Activated T-cell treated with anti-CD3 and anti-CD28 coated beads, Interleukin-2, amount 50 U/mL, for 24 hours (primary cell): ENCODE measurements around the gene CD80.
"Not testable (repeated sequence)": the region's sequence is repeated elsewhere in the genome, so short reads cannot be mapped to it uniquely, and the experiment has no call there.

Experiments used
- DNase-seq: peaks from one replicate; pipeline ENCODE4 v3.0.0-alpha.2; 2020
- H3K27ac Mint-ChIP-seq: 2 replicates; pipeline ENCODE4 v1.8.0; 2020; ENCODE audit warnings: mild to moderate bottlenecking, mixed read lengths
- H3K27me3 Mint-ChIP-seq: 2 replicates; pipeline ENCODE4 v1.8.0; 2020; ENCODE audit warnings: mixed read lengths
- H3K36me3 Mint-ChIP-seq: 2 replicates; pipeline ENCODE4 v1.8.0; 2020; ENCODE audit warnings: low read depth, mixed read lengths
- H3K4me1 Mint-ChIP-seq: 2 replicates; pipeline ENCODE4 v1.8.0; 2020; ENCODE audit warnings: low read depth, mixed read lengths
- H3K4me3 Mint-ChIP-seq: 2 replicates; pipeline ENCODE4 v1.8.0; 2020; ENCODE audit warnings: mild to moderate bottlenecking, moderate library complexity, mixed read lengths
- H3K9me3 Mint-ChIP-seq: 2 replicates; pipeline ENCODE4 v1.8.0; 2020; ENCODE audit warnings: mixed read lengths

CD80 gene

DNA sequence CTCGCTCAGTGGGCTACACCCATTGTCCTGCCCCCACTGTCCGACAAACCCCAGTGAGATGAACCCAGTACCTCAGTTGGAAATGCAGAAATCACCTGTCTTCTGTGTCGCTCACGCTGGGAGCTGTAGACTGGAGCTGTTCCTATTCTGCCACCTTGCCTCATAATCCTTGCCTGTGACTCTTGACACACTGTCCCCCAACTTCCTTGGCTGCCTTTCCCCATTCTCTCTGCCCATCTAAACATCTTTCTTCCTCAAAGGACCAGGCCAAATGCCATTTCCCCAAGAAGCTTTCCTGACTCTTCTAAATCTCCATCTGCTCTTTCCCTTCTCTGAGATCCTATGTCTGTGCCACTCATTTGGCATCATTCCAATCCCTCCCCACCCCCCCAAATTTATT lies 9.7 kb upstream of the CD80 start:
- Mint-ChIP-seq H3K4me1 (peaks cover 3% of the 10 kb centered on the region), H3K27me3 (peaks cover 30% of the 10 kb centered on the region), H3K9me3 (no peaks in the 10 kb centered on the region), H3K27ac (no peak overlapping the region), H3K36me3 (no peaks in the 10 kb centered on the region), H3K4me3 (no peak overlapping the region)
- no peak for DNase-seq

- H3K36me3 Mint-ChIP-seq, DNase-seq, H3K4me3 Mint-ChIP-seq, H3K27ac Mint-ChIP-seq, H3K9me3 Mint-ChIP-seq, H3K27me3 Mint-ChIP-seq: not testable (repeated sequence)
- peaks cover 21% of the 10 kb centered on the region for H3K4me1 Mint-ChIP-seq
These were observed 3.9 kb upstream of the CD80 start for GRCh38 chr3:119563334-119563733.

- Mint-ChIP-seq H3K4me1 (peaks cover 30% of the 10 kb centered on the region), H3K27ac (peak overlapping the region; percentile 93), H3K4me3 (peak overlapping the region; percentile 66), H3K27me3 (peaks cover 1% of the 10 kb centered on the region), H3K9me3 (peaks cover 2% of the 10 kb centered on the region), H3K36me3 (no peaks in the 10 kb centered on the region)
- DNase-seq, result peak; percentile 40
These were observed 3.0 kb upstream of the CD80 start for GRCh38 chr3:119562307-119562961.

- H3K27me3 Mint-ChIP-seq, result no peaks in the 10 kb centered on the region
- H3K36me3 Mint-ChIP-seq, result no peaks in the 10 kb centered on the region
- peaks cover 2% of the 10 kb centered on the region for H3K9me3 Mint-ChIP-seq
- H3K4me3 Mint-ChIP-seq, result no peak overlapping the region
- DNase-seq, result no peak
- no peak overlapping the region for H3K27ac Mint-ChIP-seq
- peaks cover 27% of the 10 kb centered on the region for H3K4me1 Mint-ChIP-seq
These were observed 746 bp upstream of the CD80 start for GRCh38 chr3:119560160-119560559.

DNA sequence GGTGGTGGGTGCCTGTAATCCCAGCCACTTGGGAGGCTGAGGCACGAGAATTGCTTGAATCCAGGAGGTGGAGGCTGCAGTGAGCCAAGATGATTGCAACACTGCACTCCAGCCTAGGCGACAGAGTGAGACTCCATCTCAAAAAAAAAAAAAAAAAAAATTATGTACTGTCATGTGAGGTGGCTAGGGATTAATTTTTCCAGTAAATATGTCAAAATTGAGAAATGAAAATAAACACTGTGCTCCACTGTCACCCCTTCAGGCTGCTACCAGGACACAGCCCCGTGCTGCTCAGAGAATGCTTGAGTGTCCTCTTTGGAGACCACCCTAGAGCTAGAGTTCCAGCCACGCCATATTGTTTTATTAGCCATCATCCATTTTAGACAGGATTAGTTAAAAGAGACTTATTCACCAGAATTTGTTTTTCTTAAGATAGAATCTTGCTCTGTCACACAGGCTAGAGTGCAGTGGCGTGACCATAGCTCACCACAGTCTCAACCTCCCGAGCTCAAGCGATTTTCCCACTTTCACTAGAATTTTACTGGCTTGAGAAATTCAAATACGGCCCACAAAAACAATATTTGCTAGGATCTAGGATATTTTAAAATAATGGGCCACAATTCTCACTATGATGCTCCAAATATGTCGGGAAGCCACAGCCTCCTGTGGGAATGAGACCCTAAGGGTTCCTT lies 642 bp downstream of the CD80 start:
- peak overlapping the region; percentile 23 for H3K27ac Mint-ChIP-seq
- peaks cover 27% of the 10 kb centered on the region for H3K4me1 Mint-ChIP-seq
- peak overlapping the region; percentile 60 for H3K4me3 Mint-ChIP-seq

DNA sequence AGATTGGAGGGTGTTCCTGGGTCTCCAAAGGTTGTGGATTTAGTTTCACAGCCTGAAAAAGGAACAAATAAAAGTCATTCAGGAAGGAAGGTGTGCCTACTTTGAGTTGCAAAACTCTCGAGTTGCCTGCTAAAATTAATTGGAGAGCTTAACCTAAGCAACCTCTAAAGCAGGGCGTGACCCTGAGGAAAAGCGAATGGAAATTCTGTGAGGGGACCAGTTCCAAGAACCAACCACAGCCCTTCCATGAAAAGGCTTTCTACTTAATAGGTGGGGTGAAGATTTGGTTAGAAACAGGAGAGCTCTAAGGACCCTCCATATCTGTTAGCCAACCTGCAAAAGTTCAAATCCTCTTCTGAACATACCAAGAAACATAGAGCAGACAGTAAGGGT lies 1.5 kb downstream of the CD80 start:
- Mint-ChIP-seq H3K4me3 (peak overlapping the region; percentile 60), H3K9me3 (no peaks in the 10 kb centered on the region), H3K36me3 (no peaks in the 10 kb centered on the region), H3K4me1 (peaks cover 27% of the 10 kb centered on the region), H3K27ac (peak overlapping the region; percentile 22), H3K27me3 (no peaks in the 10 kb centered on the region)
- DNase-seq, result no peak

More for the DNA sequence above, 642 bp downstream of the CD80 start:
- Mint-ChIP-seq H3K36me3 (no peaks in the 10 kb centered on the region), H3K9me3 (peaks cover 2% of the 10 kb centered on the region), H3K27me3 (no peaks in the 10 kb centered on the region)
- DNase-seq, result no peak

DNA sequence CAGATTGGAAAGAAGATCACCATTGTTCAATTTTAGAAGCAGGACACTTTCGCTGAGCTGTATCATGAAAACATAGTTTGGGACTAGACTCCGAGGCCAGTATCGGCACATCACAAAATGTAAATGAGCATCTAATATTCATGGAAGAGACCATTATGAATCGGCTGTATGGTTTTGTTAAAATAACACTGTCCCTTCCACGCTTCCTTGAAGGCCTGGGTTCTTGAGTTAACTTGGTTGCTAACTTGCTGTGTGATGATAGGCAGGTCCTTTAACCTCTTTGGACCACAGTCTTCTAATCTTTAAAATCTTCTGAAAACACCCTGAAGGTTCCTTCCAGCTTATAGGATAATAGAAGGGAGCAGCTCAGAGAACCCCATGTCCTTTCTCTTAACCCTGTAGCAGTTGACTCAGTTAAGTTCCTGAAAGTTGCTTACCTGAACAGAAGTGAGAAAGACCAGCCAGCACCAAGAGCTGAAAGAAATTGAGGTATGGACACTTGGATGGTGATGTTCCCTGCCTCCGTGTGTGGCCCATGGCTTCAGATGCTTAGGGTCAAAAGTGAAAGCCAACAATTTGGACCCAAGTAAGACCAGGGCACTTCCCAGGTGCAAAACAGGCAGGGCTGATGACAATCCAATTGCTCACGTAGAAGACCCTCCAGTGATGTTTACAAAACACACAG lies 2.1 kb downstream of the CD80 start:
- Mint-ChIP-seq H3K27ac (no peak overlapping the region), H3K9me3 (no peaks in the 10 kb centered on the region), H3K4me3 (peak overlapping the region; percentile 60), H3K4me1 (peaks cover 21% of the 10 kb centered on the region), H3K36me3 (no peaks in the 10 kb centered on the region), H3K27me3 (no peaks in the 10 kb centered on the region)
- no peak for DNase-seq

DNA sequence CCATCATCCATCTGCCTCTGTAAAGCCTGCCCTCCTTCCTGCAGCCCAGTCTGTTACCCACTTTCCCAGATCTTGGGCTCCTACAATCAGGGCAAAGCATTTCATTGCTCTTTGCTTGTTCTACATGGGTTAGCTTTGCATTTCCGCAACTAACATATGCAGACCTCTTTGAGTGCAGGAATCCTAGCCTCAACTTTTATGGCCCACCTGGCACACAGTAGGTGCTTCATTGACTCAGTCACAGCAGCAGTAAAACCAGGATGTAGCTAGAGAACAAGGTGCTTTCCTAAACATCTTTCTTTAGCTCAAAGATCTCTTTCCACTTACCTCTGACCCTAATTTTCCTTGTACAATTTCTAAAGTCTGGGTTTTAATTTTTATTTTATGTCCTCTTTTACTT lies 3.5 kb downstream of the CD80 start:
- Mint-ChIP-seq H3K9me3 (no peaks in the 10 kb centered on the region), H3K36me3 (no peaks in the 10 kb centered on the region), H3K27me3 (no peaks in the 10 kb centered on the region), H3K4me1 (peaks cover 18% of the 10 kb centered on the region), H3K4me3 (no peak overlapping the region), H3K27ac (no peak overlapping the region)
- no peak for DNase-seq

DNA sequence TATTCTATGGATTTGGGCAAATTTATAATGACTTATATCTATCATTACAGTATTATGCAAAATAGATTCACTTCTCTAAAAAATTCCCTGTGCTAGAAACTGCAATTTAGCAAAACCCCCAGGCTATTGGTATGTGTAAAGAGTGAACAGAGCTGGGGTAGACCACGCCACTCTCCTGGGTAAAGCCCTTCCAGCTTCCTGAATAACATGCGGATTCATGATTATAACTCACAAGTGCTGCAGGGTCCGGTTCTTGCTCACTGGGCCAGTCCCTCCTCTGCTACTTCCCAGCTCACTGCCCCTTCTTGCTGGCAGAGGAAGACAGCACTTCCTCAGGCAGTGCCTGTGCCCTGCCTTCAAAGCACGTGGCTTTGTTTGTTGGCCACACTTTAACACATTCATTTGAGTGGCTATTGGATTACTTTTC lies 4.1 kb downstream of the CD80 start:
- Mint-ChIP-seq H3K4me3 (no peak overlapping the region), H3K4me1 (peaks cover 16% of the 10 kb centered on the region), H3K27me3 (no peaks in the 10 kb centered on the region), H3K27ac (no peak overlapping the region), H3K36me3 (no peaks in the 10 kb centered on the region), H3K9me3 (no peaks in the 10 kb centered on the region)
- DNase-seq, result no peak

DNA sequence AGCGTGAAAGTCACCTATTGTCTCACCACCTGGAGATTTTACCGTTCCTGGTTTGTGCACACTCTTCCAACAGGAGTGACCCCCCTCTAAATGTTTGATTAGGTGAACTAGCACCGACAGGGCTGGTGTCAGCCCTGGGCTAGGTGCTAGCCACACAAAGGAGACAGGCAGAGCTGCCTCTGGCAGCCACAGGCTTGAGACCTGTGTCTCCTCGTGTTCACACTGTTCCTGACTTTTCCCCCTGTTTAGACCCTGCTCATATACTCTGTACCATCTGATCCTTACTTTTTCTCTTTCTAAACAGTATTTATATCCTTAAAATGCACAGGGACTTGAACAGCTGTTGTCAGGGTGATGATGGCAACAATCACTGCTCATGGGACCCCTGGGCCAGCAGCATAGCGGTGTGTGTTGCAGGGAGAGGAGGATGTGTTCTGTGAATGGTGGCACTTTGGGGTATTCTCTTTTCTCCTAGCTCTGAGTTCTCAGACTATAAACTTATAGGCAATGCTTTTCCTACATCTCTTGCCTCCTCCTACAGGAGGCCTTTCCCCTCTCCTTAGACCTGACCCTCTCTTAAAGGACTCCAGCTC lies 5.5 kb downstream of the CD80 start:
- DNase-seq, result no peak
- Mint-ChIP-seq H3K4me1 (peaks cover 8% of the 10 kb centered on the region), H3K9me3 (no peaks in the 10 kb centered on the region), H3K36me3 (no peaks in the 10 kb centered on the region), H3K27ac (no peak overlapping the region), H3K4me3 (no peak overlapping the region), H3K27me3 (no peaks in the 10 kb centered on the region)

- not testable (repeated sequence) for H3K4me3 Mint-ChIP-seq, H3K4me1 Mint-ChIP-seq, H3K36me3 Mint-ChIP-seq, H3K27ac Mint-ChIP-seq, H3K9me3 Mint-ChIP-seq, H3K27me3 Mint-ChIP-seq, DNase-seq
These were observed 6.5 kb downstream of the CD80 start for GRCh38 chr3:119552928-119553327.

- no peaks in the 10 kb centered on the region for H3K4me1 Mint-ChIP-seq
- no peak overlapping the region for H3K4me3 Mint-ChIP-seq
- no peak overlapping the region for H3K27ac Mint-ChIP-seq
- no peaks in the 10 kb centered on the region for H3K27me3 Mint-ChIP-seq
- DNase-seq, result no peak
- H3K36me3 Mint-ChIP-seq, result no peaks in the 10 kb centered on the region
- H3K9me3 Mint-ChIP-seq, result no peaks in the 10 kb centered on the region
These were observed 7.8 kb downstream of the CD80 start for GRCh38 chr3:119551598-119551997.

DNA sequence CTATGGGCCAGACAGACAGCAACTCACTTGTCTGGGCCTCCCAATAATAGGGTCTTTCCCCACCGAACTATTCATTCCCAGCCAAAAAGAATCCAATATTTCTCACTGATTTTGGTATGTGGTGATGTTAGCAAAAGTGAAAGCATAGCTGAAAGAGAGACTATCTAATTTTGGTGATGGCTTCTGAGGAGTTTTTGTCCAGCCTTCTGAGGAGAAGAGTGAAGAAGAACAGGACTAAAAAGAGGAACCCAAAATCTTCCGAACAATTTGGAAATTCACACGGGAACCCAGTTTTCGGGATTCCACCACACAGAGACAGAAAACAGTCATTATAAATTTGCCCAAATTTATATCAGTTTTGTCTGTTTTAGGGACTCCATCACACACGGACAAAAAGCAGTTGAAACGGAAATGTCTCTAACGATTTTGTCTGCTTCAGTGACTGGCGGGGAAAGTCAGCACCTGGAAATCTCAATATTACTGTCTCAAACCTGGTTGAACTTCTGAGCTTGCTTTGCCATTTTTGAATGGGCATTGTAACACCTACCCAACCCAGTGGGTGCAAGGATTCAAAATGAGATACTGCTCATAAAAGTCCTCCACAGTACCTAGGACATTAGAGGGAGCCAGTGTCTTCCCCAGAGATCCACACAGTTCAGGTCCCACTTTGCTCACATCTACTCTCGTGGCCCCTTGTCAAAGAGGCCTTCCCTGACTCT lies 9.1 kb downstream of the CD80 start:
- no peaks in the 10 kb centered on the region for H3K36me3 Mint-ChIP-seq
- no peak overlapping the region for H3K4me3 Mint-ChIP-seq
- no peaks in the 10 kb centered on the region for H3K9me3 Mint-ChIP-seq

DNA sequence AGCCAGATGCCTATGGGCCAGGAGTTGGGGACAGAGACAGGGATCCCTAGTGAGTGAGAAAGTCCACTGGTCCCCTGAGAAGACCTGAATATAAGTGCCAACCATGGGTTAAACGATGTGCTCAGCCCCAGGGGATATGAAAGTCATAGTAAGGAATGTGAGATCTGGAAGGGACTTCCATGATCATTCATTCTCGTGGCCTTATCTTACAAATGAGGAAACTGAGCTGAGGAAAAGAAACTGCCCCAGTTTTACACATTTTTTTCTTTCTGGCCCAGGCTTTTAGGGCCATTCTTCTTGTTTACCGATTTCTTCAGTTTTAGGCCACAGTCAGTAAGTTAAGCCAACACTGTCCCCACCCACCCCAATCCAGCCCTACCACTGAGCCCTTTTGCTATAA lies 11.1 kb downstream of the CD80 start:
- Mint-ChIP-seq H3K4me1 (no peaks in the 10 kb centered on the region), H3K9me3 (no peaks in the 10 kb centered on the region), H3K27me3 (no peaks in the 10 kb centered on the region), H3K27ac (no peak overlapping the region), H3K4me3 (no peak overlapping the region), H3K36me3 (no peaks in the 10 kb centered on the region)
- no peak for DNase-seq

More for the DNA sequence above, 9.1 kb downstream of the CD80 start:
- no peak for DNase-seq
- H3K27me3 Mint-ChIP-seq, result no peaks in the 10 kb centered on the region
- no peaks in the 10 kb centered on the region for H3K4me1 Mint-ChIP-seq
- no peak overlapping the region for H3K27ac Mint-ChIP-seq
